Left colon (tissue), 2 donors: ENCODE results near the gene RGMB. TPM values are rescaled to one million over a fixed set of nuclear protein-coding genes. Genes with fewer than 3 reads are reported as not detected.
A peak's percentile ranks its signal among the peaks of the same experiment; 100 is the strongest.

Source experiments
- ATAC-seq: fragments of 200-7000 bp; cut with Tn5 transposase; one replicate; pipeline ENCODE4 v1.9.1; 2020; ENCODE audit warnings: mild to moderate bottlenecking, moderate library complexity
- DNase-seq, 2 donors: peaks; one replicate each; pipeline ENCODE4 v3.0.0-alpha.2; 2020
- intact Hi-C, 2 donors: fragments of 100-400 bp; cut with DNase I in 1 of 2; cut with micrococcal nuclease in 1 of 2; formaldehyde crosslinking; loops; one replicate each; pipeline versions ENCODE4 v1.11.2 to v1.14.0; 2022; cut with DNase I, micrococcal nuclease
- total RNA-seq, 2 donors: library from RNA; stranded (reverse); fragmentation: NEBNext Ultra II Directional; extraction: Animal tissue kit (Norgen Biotek cat#: 25700); gene quantifications; one replicate each; pipeline ENCODE4 v1.2.1, GENCODE V29; 2021
- donor health status: DM: no; HTN: no; CAD: no.
- donor health status: DM: yes; HTN: yes; CAD: no.

The RGMB gene
- total RNA-seq, 2 donors from 2014 or later, result 53.9 to 63.9 TPM

GRCh38 chr5:98763001-98763630 lies 10.3 kb upstream of the RGMB start:
- DNase-seq, result no peak
- intact Hi-C loops, result loop anchor here in 1 of 2 donors (10.0 kb wide), 1 partner anchor 288 kb away; no protein-coding TSS in a partner anchor
- no peak for ATAC-seq

- no peak for DNase-seq
- no peak for ATAC-seq
- intact Hi-C loops, result loop anchor here in 1 of 2 donors (10.0 kb wide), 1 partner anchor 291 kb away; no protein-coding TSS in a partner anchor
Measured at GRCh38 chr5:98765815-98766214, 7.6 kb upstream of the RGMB start.

GRCh38 chr5:98767581-98767980 lies 5.9 kb upstream of the RGMB start:
- ATAC-seq (no peak), DNase-seq (no peak)
- intact Hi-C loops, result loop anchor here in 1 of 2 donors (10.0 kb wide), 1 partner anchor 293 kb away; no protein-coding TSS in a partner anchor

GRCh38 chr5:98768160-98768959 lies 5.1 kb upstream of the RGMB start:
- intact Hi-C loops, result loop anchor here in 1 of 2 donors (10.0 kb wide), 1 partner anchor 294 kb away; no protein-coding TSS in a partner anchor
- ATAC-seq (peak; percentile 24), DNase-seq (peak in 1 of 2 donors; percentile 58)

GRCh38 chr5:98768960-98769209 lies 4.6 kb upstream of the RGMB start:
- ATAC-seq, result no peak
- DNase-seq, result no peak
- intact Hi-C loops, result loop anchor here in 1 of 2 donors (10.0 kb wide), 1 partner anchor 294 kb away; no protein-coding TSS in a partner anchor

GRCh38 chr5:98769210-98769958 lies 4.1 kb upstream of the RGMB start:
- intact Hi-C loops, result loop anchor here in 1 of 2 donors (10.0 kb wide), 1 partner anchor 295 kb away; no protein-coding TSS in a partner anchor
- ATAC-seq (peak; percentile 7), DNase-seq (peak; percentile 45 to 86)

GRCh38 chr5:98769959-98770208 lies 3.6 kb upstream of the RGMB start:
- DNase-seq (peak in 1 of 2 donors; percentile 37), ATAC-seq (no peak)
- intact Hi-C loops, result loop anchor here in 1 of 2 donors (10.0 kb wide), 1 partner anchor 295 kb away; no protein-coding TSS in a partner anchor

DNA sequence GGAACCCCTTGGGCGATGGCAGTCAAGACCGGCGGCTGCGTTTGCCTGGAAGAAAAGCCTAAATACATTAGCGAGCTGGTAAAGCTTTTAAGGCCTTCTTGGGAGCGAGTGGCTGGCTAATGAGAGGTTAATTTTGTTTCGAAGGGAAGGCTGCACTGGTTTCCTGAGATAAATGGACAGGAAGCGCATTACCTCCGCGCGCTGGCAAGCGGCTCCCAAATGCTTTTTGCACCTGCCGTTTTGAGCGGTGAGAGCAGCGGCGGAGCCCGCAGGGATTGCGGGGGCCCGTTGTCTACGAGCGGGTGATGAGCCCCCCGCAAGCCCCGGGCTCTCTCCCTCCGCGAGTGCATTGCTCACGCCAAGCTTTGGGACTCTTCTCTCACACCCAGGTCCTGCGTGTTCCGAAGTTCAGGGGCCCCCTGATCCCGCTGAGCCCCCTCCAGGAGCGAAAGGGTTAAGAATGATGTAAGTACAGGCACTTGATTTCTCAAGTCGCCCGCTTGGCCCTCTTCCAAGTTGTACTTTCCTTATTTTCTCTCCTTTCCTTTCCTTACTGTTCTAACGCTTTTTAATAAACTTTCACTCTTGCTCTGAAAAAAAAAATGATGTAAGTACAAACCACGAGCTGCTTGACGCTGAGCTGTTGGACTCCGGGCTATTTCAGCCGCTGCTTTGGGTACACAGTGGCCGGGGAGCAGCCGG lies 3.1 kb upstream of the RGMB start:
- DNase-seq, result peak; percentile 46 to 71
- intact Hi-C loops, result no loop called here
- ATAC-seq, result no peak

GRCh38 chr5:98770911-98771322 lies 2.5 kb upstream of the RGMB start:
- intact Hi-C loops, result no loop called here

DNA sequence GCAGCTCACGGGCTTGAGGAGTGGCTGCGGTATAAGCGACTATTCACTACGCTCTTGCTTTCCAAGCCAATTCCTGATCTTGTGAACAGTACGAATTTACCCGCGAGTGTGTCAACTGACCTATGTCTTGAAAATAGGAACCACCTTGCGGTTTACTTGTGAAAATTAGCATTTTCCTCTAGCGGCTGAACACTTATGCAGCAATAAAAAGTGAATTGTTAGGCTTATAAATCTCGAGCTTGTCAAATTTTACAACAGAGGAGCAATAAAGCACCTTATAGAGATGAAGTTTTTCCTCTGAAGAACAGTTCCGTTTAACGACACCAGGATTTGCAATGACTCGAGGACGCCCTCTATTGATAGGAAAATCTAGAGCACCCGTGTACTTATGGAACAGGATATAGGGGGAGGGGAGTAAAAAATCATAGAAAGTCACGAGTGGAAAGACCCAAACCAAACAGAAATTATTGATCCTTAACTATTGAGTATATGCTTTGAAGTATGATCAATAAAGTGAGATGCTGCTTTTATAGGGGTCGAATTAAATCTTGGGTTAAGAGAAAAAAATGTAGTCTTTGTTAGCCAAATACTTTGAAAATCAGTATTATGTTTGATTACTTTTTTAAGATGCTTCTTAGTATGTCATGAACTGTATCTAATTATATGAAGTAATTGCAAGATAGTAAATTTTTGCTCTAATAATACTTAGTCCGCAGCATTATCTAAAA lies 1.9 kb upstream of the RGMB start:
- ATAC-seq (peak; percentile 35), DNase-seq (peak; percentile 67 to 70)
- intact Hi-C loops, result no loop called here

More at GRCh38 chr5:98770911-98771322, 2.5 kb upstream of the RGMB start:
- DNase-seq (no peak), ATAC-seq (no peak)

DNA sequence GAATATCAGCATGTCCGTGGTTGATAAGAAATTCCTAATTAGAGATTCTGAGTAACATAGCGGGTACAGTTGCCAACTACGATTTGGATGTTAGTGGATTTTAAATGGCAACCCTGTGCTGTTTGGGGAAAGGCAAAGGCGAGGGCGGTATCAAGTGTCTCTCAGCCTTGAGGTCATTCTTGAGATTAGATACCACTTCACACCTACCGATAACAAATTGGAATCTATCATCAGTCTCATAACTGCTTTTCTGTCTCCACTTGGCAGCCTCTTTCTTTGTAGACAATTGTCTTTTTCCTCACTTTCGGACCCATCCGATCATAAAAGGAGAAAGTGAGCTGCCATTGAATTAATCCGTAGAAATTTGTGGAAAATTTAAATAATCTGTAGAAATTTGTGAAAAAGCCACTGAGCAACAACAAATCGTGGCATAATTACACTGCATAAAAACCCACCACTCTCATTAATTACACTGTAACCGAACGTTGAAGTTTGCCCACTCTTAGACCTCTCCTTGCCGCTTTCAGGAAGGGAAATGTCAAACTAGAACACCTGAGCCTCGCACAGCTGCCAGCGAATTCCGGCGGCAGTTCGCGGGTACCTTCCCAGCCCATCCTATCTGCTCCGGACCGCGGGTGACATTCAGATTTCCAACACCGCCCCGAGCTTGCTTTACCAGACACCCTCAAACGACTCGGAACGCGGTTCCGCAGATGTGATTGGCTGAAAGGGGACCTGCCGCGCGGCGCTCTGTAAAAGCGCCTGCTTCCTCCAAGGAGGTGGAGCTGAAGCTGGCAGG lies 849 bp upstream of the RGMB start:
- peak; percentile 83 to 92 for DNase-seq
- ATAC-seq, result peak; percentile 52
- intact Hi-C loops, result no loop called here

- ATAC-seq, result no peak
- DNase-seq, result no peak
- intact Hi-C loops, result no loop called here
Measured at GRCh38 chr5:98773214-98773463, 324 bp upstream of the RGMB start.

- DNase-seq (peak; percentile 65 to 78), ATAC-seq (peak; percentile 12)
- intact Hi-C loops, result no loop called here
Measured at GRCh38 chr5:98774192-98775033, 950 bp downstream of the RGMB start.

- no peak for ATAC-seq
- intact Hi-C loops, result no loop called here
Measured at GRCh38 chr5:98775246-98776065, 2.0 kb downstream of the RGMB start.

GRCh38 chr5:98776066-98776705 lies 2.7 kb downstream of the RGMB start:
- intact Hi-C loops, result no loop called here

More at GRCh38 chr5:98775246-98776065, 2.0 kb downstream of the RGMB start:
- no peak for DNase-seq

GRCh38 chr5:98777295-98777694 lies 3.8 kb downstream of the RGMB start:
- DNase-seq, result no peak
- no peak for ATAC-seq
- intact Hi-C loops, result no loop called here

More at GRCh38 chr5:98776066-98776705, 2.7 kb downstream of the RGMB start:
- ATAC-seq (no peak), DNase-seq (no peak)
